NB4 (cell line): ENCODE data around the gene TMEM140.

Source experiments
- POLR2A ChIP-seq: IDR thresholded peaks from 2 replicates; pipeline ENCODE4 v1.6.1; 2011; ENCODE audit warnings: mild to moderate bottlenecking; ENCODE audit not compliant: insufficient read length; ENCODE audit errors: extremely low read depth
- TF ChIP-seq, protein P1 (sequence below): IDR thresholded peaks from one replicate; pipeline ENCODE4 v1.5.1; 2012; ENCODE audit warnings: low read depth, low read length
- TF ChIP-seq, protein P2 (sequence below): IDR thresholded peaks from 2 replicates; pipeline ENCODE4 v1.6.1; 2011; ENCODE audit warnings: low read depth, low read length

DNA sequence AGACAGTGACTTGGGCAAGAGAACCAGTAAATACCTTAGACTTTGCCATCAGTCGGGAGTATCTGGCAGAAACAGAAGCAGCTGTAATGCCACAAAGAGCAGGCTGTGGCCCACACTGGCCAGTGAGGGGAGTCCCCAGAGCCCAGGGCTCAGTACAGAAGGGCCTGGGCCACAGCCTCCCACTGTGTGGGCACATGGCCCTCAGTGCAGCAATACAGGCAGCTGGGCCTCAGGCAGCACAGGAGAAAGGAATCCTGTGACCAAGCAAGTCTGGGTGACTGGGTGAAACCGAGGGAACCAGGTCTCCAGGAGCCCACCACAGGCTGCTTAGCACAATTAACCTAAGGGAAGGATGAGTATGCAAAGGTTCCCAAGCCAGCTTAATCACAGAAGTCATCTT, 49.5 kb downstream of the TMEM140 start:
- TF ChIP-seq POLR2A = no peak
- TF ChIP-seq, protein P1, sequence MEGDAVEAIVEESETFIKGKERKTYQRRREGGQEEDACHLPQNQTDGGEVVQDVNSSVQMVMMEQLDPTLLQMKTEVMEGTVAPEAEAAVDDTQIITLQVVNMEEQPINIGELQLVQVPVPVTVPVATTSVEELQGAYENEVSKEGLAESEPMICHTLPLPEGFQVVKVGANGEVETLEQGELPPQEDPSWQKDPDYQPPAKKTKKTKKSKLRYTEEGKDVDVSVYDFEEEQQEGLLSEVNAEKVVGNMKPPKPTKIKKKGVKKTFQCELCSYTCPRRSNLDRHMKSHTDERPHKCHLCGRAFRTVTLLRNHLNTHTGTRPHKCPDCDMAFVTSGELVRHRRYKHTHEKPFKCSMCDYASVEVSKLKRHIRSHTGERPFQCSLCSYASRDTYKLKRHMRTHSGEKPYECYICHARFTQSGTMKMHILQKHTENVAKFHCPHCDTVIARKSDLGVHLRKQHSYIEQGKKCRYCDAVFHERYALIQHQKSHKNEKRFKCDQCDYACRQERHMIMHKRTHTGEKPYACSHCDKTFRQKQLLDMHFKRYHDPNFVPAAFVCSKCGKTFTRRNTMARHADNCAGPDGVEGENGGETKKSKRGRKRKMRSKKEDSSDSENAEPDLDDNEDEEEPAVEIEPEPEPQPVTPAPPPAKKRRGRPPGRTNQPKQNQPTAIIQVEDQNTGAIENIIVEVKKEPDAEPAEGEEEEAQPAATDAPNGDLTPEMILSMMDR = no peak
- TF ChIP-seq, protein P2, sequence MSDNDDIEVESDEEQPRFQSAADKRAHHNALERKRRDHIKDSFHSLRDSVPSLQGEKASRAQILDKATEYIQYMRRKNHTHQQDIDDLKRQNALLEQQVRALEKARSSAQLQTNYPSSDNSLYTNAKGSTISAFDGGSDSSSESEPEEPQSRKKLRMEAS = no peak
